Activated T-cell treated with anti-CD3 and anti-CD28 coated beads for 24 hours (primary cell): ENCODE results near the gene CTSS.
"Not testable (repeated sequence)": the region's sequence is repeated elsewhere in the genome, so short reads cannot be mapped to it uniquely, and the experiment has no call there.

ENCODE experiments used
- DNase-seq: peaks from one replicate; pipeline ENCODE4 v3.0.0-alpha.2; 2020; ENCODE audit warnings: low read depth

CTSS gene

DNA sequence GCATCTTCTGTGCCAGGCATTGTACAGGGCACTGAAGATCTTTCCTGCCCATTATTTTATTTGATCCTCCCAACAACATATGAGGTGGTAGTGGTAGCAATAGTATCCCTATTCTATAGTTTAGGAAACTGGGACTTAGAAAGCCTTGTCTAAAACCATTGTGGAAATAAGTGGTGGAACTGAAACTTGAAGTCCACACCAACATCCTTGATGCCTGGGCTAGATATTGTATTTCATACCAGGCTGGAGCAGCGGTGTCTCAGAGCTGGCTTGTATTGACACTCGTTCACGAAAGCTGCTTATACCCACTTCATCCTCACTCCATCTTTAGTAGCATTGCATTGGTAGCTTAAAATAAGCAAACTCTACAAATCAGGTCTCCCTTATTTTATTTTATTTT, 9.7 kb upstream of the CTSS start:
- no peak for DNase-seq

DNA sequence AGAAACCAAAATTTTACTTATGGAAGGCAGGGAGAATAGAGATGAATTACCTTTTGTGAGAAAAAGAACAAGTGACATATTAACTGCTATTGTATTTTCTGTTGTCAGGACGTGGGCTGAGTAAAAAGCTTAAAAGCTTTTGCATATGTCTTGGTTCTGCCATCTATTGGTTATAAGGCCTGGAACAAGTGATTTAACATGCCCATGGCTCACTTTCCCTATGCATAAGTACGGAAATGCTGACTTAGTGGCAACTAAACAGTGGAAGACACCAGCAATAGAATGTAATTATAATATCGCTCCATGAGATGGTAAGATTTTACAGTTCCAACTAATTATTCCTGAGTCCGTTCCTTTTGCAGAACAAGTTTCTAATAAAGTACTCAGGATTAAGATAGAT, 6.7 kb upstream of the CTSS start:
- DNase-seq: no peak

DNA sequence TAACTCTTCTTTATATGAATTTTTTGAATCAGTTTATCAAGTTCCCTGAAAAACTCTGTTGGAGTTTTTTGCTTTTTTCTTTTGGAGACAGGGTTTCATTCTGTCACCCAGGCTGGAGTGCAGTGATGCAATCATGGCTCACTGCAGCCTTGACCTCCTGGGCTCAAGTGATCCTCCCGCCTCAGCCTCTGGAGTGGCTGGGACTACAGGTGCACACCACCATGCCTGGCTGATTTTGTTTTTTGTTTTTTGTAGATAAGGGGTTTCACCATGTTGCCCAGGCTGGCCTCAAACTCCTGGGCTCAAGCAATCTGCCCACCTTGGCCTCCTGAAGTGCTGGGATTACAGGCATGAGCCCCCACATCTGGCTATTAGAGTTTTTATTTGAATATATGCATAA, 2.1 kb upstream of the CTSS start:
- DNase-seq: not testable (repeated sequence)

DNA sequence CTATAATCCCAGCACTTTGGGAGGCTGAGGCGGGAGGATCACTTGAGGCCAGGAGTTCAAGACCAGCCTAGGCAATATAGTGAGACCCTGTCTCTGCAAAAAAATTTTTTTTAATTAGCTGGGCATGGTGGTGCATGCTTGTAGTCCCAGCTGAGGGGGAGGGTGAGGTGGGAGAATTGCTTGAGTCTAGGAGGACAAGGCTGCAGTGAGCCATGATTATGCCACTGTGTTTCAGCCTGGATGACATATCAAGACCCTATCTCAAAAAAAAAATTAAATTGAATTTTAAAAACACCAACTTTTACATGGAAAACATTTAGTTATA, 361 bp upstream of the CTSS start:
- not testable (repeated sequence) for DNase-seq

DNA sequence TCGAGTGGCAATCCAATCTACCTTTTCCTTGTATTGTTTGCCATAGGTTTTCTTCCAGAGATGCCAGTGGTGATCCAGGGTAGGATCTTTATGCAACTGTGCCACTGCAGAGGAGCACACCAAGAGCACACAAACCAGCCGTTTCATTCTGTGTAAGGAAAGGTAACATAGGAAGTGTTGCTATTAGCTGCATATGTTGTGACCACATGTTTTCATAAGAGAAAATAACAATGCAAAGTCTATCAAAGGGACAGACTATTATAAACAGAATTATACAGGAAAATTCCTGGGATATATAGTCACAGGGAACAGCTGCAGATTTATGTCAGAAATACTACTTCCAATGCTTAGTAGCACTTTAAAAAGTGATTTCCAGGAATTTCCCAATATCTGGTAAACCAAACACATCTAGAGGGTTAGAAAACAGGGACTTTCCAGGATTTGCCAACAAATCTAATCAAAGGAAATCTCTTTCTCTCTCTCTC, 919 bp downstream of the CTSS start:
- DNase-seq: no peak

DNA sequence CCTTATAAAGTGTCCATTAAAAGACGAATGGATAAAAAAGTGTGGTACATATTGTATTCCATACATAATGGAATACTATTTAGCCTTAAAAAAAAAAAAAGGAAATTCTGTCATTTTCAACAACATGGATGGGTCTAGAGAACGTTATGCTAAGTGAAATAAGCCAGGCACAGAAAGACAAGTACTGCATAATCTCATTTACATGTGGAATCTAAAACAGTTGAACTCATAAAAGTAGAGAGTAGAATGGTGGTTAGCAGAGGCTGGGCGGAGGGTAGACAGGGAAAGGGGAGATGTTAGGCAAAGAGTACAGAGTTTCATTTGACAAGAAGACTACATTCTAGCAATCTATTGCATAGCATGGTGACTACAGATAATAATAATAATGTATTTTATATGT, 2.6 kb downstream of the CTSS start:
- DNase-seq: no peak

DNA sequence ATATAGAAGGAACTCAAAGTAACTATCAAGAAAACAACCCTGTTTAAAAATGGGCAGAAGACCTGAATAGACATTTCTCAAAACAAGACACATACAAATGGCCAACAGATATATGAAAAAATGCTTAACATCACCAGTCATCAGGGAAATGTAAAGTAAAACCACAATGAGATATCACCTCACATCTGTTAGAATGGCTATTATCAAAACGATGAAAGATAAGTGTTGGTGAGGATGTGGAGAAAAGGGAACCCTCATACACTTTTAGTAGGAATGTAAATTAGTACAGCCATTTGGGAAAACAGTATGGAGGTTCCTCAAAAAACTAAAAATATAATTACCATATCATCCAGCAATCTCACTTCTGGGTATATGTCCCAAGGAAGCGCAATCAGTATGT, 3.0 kb downstream of the CTSS start:
- no peak for DNase-seq

DNA sequence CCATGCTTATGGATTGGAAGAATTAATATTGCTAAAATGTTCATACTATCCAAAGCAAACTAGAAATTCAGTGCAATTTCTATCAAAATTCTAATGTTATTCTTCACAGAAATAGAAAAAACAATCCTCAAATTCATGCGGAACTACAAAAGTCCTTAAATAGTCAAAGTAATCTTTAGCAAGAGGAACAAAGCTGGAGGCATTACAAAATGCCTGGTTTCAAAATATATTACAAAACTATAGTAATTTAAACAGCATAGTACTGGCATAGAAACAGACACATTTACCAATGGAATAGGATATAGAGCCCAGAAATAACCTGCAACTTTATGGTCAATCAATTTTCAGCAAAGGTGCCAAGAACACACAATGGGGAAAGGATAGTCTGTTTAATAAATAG, 3.8 kb downstream of the CTSS start:
- no peak for DNase-seq

DNA sequence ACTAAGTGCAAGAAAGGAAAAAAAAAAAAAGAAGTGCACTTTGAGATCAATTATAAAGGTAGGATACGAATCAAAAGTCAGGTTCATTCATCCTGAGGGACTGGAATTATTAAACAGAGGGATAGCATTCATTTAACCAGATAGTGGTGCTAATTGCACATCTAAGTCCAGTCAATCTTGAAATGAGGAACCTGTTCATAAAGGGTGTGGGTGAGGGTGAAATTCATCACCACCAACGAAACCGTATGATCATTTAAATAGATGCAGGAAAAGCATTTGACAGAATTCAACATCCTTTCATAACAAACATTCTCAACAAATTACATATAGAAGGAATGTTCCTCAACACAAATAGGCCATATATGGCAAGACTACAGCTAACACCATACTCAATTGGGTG, 5.6 kb downstream of the CTSS start:
- DNase-seq: no peak

DNA sequence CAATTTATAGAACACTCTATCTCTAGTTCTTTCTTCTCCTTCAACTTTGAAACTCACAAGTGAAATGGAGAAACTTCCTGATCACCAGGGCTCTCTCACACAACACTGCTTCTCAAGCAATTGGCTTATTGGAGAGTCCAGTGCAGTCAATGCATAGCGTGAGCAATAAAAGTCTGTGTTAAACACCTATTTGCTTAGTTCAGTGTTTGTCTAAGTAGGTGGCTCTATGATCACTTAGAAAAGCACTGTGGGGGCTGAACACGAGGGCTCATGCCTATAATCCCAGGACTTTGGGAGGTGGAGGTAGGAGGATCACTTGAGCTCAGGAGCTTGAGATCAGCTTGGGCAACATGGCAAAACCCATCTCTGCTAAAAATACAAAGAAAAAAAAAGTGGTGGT, 12.2 kb downstream of the CTSS start:
- no peak for DNase-seq

DNA sequence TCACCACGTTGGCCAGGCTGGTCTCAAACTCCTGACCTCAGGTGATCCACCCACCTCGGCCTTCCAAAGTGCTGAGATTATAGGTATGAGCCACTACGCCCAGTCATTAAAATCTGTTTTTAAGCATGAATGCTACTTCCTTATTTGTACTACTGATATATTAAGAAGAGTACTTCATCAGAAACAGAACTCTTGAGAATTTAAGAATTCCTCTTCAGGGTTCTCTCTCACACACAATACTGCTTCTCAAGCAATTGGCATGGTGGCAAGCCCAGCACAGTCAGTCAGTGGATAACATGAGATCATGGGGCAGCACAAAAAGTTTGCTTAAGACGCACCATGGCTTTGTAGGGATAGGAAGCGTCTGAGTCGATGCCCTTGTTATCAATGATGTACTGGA, 14.1 kb downstream of the CTSS start:
- no peak for DNase-seq

DNA sequence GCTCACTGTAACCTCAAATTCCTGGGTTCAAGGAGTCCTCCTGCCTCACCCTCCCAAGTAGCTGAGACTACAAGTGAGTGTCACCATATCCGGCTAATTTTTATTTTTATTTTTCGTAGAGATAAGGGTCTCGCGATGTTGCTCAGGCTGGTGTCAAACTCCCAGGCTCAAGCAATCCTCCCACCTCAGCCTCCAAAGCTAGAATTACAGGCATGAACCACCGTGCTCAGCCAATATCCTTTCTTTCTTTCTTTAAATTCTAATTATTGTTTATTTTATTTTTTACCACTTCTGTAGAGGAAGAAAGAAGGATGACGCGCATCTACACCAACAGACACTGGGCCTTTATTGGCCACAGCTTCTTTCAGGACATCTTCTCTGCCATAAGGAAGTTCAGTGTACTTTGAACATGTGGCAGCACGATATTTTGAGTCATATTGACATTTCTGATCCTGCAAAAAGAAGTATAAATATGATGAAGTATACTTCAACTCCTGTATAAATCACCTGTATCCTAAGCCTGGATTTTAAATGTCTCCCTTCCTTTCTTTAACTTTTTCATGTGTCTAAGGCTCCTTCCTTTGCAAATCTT, 15.8 kb downstream of the CTSS start:
- DNase-seq: no peak

DNA sequence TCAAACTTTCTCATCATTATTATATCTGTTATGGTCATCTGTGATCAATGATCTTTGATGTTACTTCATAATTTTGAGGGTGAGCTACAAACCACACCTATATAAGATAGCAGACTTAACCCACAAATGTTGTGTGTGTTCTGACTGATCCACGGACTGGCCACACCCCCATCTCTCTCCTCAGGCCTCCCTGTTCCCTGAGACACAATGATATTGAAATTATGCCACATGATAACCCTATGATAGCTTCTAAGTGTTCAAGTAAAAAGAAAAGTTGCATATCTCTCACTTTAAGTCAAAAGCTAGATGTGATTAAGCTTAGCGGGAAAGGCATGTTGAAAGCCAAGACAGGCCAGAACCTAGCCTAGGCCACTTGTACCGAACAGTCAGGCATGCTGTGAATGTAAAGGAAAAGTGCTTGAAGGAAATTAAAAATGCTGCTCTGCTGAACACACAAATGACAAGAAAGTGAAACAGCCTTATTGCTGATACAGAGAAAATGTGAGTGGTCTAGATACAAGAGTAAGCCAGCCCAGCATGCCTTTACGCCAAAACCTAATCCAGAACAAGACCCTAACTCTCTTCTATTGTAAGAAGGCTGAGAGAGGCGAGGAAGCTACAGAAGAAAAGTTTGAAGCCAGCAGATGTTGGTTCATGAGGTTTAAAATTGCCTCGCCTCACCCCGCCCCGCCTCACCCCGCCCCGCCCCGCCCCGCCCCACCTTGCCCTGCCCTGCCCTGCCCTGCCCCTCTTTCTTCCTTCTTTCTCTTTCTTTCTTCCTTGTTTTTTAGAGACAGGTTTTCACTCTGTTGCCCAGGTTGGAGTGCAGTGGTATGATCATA, 16.5 kb downstream of the CTSS start:
- no peak for DNase-seq

DNA sequence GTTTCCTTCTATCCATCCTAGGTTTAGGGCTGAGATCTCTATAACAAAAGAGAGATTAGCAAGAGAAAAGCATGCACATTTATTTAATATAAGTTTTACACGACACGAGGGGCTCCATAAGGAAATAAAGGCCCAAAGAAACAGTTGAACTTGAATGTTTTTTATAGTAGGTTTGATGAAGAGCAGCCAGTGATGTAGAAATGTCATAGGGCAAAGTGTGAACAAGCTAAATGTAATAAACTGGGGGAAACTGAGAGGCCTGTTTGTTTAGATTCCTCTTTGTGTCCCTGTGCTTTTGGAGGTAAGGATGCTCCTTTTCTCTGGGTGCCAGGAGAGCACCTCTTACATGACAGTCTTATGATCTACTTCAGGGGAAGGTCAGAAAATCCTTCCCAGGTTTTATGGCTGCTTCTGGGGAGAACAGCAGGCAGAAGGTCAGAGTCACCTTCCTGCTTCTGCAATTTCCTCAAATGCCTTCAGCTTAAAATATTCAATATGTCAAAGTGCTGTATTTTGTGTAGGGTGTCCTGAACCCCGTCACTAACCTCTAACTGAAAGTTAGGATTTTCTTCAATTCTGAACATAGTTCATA, 35.4 kb downstream of the CTSS start:
- DNase-seq: no peak

DNA sequence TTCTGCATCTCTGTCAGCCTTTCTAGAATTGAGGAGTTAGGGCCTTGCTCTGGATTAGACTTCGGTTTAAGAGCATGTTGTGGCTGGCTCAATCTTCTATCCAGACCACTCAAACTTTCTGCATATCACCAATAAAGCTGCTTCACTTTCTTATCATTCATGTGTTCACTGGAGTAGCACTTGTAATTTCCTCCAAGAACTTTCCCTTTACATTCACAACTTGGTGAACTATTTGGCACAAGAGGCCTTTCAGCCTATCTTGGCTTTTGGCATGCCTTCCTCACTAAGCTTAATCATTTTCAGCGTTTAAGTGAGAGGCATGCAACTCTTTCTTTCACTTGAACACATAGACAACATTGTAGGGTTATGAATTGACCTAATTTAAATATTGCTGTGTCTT, 41.2 kb downstream of the CTSS start:
- DNase-seq: no peak

DNA sequence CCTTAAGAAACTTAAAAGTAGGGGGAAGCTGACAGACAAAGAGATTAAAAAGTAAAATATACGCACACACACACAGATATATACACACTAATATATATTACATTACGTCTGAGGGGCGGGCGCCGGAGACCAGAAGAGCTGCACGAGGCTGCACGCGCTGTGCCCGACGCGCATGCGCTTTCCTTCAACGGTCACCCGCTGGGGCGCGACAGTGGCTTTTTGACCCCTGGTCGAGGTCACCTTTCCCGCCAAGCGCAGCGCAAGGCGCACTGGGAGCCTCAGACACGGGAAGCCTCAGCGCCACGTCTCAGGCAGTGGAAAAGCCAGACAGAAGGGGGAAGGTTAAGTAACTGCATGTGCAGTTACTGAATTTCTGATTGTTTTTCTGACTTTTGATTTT, 44.9 kb downstream of the CTSS start, which contains the start of gene HORMAD1:
TSS of gene HORMAD1 (minus strand) at position 193 of the 400 bp plus-strand sequence. CDS start 1,390 bp downstream, outside the sequence.
- no peak for DNase-seq

DNA sequence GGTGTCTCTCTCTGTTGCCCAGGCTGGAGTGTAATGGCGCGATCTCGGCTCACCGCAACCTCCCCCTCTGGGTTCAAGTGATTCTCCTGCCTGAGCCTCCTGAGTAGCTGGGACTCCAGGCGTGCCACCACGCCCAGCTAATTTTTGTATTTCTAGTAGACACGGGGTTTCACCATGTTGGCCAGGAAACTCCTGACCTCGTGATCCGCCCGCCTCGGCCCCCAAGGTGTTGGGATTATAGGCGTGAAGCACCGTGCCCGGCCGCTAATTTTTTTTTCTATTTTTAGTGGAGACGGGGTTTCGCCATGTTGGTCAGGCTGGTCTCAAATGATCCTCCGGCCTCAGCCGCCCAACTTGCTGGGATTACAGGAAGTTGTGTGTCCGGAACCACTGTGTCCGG, 45.5 kb downstream of the CTSS start:
- DNase-seq: no peak

DNA sequence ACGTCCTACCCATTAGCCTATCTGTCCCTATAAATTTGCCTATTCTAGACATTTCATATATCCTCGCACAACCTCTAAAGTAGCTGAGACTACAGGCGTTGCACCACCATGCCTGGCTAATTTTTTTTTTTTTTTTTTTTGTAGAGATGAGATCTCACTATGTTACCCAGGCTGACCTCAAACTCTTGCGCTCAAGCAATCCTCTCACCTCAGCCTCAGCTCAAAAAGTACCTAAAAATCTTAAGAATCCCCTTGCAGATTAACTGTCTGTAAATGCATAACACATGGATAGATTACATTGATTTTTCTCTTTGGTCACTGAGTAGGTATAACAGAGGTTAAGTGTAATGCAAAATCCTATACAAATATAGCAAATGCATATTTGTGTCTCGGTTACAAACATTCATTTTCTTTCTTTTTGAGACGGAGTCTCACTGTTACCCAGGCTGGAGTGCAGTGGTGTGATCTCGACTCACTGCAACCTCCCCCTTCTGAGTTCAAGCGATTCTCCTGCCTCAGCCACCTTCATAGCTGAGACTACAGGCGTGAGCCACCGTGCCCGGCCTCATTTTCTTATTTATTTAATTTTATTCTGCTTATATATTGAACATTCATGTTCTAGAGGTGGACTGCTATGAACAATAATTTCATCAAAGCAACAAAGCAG, 47.2 kb downstream of the CTSS start:
- DNase-seq: no peak

DNA sequence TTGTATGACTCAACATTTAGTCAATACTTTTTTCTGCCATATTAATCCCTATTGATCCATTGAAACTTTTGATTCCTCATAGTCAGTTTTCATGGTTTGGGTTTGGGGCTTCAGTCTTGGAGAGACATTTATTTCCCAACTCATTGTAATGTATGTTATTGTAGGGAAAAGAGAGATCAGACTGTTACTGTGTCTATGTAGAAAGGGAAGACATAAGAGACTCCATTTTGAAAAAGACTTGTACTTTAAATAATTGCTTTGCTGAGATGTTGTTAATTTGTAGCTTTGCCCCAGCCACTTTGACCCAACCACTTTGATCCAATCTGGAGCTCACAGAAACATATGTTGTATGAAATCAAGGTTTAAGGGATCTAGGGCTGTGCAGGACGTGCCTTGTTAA, 56.5 kb downstream of the CTSS start:
- DNase-seq: not testable (repeated sequence)

DNA sequence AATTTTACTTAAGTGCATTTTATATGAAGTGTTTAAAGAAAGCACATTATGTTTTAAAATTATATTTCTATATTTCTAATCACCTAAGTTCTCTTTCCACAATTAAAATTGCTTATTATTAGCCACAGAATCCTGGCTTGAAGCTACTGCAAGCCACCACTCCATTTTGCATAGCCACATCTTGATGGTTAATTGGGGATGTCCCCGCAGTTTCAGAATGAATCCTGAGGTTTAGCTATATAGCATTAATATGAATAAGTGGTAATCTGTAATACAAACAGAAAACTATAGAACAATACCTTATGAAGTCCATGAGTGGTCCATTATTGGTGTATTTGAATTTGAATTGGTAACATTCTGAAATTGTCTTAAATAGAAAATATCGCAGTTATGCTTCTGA, 57.0 kb downstream of the CTSS start:
- DNase-seq: no peak

DNA sequence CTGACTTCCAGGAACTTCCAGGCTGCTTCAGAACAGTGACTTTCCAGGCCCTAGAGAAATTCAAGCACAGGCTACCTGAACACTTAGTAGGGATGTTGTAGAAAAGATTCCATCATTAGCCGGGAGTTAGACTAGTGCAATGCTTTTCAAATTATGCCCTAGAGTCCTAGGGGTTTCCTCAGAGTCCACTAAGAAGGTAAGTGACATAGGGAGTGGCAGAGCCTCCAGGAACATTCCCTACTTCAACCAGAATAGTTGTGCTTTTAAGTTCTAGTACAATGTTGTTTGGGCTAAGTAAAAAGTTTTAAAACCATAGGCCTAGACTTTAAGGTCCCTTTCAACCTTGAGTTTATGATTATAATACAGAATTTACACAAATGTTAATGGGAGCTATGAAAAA, 59.5 kb downstream of the CTSS start:
- no peak for DNase-seq

DNA sequence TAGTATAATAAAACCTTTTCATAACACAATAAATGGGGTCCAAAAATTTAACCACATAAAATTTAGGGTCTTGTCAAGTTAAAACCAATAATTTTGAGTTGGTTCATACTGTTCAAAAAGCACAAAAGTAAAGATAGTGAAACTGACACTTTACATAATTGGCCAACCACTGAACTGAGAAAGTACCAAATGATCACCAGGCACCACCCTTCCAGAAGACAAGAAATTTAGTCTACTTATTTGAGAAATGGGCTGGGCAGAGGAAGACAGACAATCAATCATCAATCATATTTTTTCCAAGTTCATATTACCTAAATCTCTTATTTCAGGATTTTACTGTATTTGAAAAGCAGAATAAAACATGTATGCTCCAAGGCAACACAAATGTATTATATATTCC, 62.2 kb downstream of the CTSS start:
- no peak for DNase-seq
